GM18909 (cell line): ENCODE measurements around the gene PROSER3.

Source experiments
- ATAC-seq: cut with Tn5 transposase; IDR thresholded peaks from one replicate; pipeline ENCODE4 v1.9.1; 2021; ENCODE audit warnings: mild to moderate bottlenecking; ENCODE audit not compliant: unreplicated experiment, poor library complexity

PROSER3 gene

GRCh38 chr19:35812220-35813042, 54.5 kb downstream of the PROSER3 start, which contains the start of gene PRODH2:
Gene PRODH2 (minus strand): TSS chr19:35812845. CDS start chr19:35812805, 40 bp downstream.
- ATAC-seq = no peak

DNA sequence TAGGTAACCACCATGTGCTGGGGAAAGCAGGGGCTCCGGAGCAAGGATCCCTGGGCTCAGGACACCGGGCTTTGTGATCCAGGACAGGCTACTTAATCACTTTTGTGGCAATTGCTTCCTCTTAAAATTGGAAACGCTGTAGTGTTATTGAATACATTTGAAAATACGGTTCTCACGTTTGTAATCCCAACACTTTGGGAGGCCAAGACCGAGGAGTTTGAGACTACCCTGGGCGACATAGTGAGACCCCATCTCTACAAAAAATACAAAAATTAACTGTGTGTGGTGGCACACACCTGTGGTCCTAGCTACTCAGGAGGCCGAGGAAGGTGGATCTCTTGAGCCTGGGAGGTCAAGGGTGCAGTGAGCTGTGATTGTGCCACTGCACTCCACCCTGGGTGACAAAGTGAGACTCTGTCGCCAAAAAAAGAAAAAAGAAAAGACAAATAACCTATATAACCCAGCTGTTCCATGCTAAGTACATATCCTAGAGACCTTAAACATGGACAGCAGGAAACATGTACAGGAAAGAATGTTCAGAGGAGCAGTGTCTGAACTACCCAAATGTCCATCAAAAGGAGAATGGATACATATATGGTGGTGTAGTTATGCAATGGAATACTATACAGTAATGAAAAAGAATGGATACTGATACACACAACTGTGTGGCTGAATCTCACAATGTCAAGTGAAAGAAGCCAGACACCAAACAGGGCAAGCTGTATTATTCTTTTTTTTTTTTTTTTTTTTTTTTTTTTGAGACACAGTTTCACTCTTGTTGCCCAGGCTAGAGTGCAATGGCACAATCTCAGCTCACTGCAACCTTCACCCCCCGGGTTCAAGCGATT, 55.3 kb downstream of the PROSER3 start:
- no peak for ATAC-seq

DNA sequence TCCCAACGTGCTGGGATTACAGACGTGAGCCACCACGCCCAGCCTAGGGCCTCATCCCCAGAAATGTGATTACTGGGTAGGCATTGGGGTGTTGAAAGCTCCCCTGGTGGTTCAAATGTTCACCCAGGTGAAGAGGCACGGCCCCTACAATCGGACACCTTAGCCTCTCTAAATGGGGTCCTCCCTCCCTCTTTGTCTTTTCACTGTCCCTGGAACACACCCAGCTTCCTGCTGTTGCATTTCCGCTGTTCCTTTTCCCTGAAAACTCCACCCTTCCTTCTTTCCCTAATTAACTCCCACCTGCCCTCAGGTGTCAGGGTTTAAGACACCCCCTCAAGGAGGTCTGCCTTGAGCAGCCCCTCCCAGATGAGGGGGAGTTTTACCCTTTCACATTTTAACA, 58.3 kb downstream of the PROSER3 start:
- ATAC-seq = no peak

DNA sequence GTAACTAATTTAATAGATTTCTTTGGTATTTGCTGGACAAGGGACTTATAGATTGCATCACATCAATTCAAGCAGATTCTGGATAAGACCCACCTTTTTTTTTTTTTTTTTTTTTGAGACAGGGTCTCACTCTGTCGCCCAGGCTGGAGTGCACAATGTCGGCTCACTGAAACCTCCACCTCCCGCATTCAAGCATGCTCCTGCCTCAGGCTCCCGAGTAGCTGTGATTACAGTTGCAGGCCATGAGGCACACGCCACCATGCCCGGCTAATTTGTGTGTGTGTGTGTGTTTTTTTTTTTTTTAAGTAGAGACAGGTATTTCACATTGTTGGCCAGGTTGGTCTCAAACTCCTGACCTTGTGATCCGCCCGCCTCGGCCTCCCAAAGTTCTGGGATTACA, 58.9 kb downstream of the PROSER3 start:
- no peak for ATAC-seq

DNA sequence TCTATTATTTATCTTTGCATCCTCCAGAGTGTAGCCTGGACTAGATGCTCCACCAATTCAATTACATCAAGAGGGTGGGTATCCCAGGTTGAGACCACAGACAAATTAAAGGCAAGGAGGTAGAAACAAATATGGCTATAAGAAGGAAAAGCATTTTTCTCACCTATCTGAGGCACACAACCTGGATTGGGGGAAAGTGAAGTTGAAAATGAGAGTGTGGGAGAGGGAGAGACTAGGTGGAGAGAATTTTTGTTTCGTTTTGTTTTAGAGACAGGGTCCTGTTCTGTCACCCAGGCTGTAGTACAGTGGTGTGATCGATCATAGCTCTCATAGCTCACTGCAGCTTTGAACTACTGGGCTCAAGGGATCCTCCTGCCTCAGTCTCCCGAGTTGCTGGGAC, 60.5 kb downstream of the PROSER3 start:
- ATAC-seq = no peak
